Stimulated activated CD4-positive, alpha-beta T cell treated with anti-CD3 and anti-CD28 coated beads, TNF-alpha, amount 100 ng/mL, for 48 hours (primary cell): Measurements from ENCODE around the gene NRP1.
"Not testable (repeated sequence)": the region's sequence is repeated elsewhere in the genome, so short reads cannot be mapped to it uniquely, and the experiment has no call there.

Experiments
- DNase-seq, 3 donors: peaks; one replicate each; pipeline ENCODE4 v3.0.0-alpha.2; 2020; ENCODE audit warnings: low read depth in 3 of 3

The NRP1 gene

DNA sequence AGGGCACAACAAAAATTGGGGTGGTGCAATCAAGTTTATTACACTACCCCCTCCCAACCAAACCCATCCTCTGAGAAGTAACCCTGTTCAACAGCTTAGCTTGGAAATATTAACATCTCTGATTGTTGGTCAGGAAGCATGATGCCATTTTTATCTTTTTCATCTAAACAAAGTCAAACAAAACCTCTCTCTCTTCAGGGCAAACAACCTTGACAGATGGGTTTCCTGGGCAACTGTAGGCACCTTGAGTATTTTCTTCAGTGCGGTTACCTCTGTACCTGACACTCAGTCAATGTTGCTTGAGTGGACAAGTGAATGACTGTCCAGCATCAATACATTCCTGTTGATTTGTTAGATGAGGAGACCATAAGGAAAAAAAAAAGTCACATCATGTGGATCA is 183.6 kb downstream of the NRP1 start:
- no peak for DNase-seq

DNA sequence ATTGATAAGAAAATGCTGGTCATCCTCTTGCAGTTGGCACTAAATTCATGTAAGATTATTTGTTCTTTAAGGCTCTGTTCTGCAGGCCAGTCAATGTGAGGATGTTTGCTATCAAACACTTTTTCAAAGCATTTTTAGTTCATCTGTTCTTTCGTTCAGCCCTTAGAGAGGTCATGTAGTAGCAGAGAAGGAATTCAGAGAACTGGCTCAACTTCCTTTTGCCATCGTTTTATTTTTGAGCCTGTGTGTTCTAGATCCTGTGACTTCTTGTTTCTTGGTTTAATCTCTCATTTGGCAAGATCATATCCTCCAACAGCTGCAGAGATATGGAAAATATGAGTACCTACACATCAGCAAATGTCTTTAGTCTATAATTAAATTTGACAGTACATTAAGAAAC is 184.3 kb downstream of the NRP1 start:
- no peak for DNase-seq

DNA sequence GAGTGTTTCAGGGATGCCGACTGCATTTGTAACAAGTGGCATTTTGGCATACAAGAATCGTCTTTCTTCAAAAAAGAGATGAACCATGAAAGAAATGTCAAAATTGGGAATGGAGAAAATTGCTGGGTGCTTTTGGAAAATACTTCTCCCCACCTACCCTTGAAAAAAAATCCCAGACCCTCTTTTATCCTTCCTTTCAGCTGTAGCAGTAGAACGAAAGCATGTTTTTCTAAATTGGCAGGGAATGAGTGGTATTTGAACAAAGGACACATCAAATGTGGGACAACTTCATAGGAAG is 187.5 kb downstream of the NRP1 start:
- DNase-seq, result no peak

DNA sequence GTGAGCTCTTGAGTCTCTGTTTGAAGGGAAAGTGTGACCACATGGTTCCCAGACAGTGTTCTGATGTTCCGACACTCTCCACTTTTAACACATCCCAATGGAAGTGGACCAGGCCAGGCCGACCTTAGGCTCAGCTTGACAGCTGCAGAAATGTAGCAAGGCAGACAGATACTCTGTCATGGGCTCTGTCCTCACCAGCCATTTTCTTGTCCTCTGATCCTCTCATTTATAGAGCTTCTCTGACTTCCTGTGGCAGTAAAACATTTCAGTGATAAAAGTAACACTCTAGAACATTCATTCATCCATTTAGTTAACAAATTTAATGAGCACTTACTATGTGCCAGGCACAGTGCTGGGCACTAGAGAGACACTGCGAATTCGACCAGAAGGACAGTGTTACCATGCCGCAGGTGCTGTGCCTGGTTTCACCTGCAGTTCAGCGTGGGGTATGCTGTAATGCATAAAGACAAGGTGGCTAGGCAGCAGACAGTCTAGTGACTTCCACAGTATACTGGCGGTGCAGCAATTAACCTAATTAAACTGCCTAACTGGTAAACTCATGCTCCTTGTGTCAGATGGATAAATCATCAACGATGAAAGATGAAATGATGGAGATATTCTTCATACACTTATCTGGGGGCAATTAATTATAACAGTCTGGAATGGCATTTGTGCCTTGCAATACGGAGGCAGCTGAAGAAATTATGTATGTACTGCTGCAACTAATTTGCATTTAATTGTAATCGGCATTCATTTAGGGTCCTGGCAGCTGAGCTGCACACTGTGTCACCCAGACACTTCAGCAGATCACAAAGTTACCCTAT is 188.1 kb downstream of the NRP1 start:
- DNase-seq, result no peak

- no peak for DNase-seq
Observed at GRCh38 chr10:33145451-33146188, 188.8 kb downstream of the NRP1 start.

DNA sequence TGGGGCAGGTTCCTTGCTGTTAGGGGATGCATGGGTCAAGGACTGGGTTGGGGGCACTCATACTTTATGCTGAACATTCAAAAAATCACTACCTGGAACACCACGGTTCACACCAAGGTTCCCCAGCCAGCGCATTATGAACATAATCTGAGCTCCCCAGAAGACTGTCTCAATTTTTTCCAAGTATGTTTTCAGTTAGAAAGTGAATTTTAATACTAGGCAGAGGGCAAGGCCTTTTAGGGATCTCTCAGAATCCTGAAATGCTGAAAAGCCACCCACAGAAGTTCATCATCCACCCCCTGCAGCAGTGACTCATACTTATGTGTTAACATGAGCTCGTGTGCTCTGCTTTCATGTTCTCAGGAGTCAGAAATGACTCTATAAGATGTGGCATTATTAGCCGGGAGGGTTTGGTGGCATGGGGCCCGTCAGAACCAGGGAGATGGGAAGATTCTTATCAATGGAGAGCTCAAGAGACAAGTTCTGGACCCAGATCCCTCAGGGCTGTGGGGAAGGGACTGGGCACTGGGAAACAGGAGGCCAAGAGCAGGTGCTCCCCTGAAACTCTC is 191.2 kb downstream of the NRP1 start:
- DNase-seq, result peak in 1 of 3 donors; percentile 53

DNA sequence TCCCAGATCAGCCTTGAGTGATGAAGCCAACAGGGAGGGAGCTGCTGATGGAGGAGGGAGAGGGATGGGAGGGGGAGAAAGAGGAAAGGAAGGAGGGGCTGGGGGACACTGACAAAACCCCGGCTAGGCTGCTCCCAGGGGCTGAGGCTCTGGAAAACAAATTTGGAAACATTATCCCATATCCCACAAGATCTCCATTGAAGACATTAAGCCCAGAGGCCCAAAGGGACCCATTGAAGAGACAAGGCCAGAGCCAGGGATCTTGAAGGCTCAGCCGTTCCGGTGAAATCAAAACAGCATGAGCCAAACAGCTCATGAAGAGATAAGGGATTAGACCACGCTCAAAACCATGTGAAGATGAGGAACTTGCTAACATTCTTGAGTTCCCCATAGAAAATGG is 192.2 kb downstream of the NRP1 start:
- DNase-seq, result no peak

GRCh38 chr10:33141251-33141650 is 193.2 kb downstream of the NRP1 start:
- no peak for DNase-seq

- peak in 2 of 3 donors; percentile 39 to 52 for DNase-seq
Observed at GRCh38 chr10:33139181-33139646, 195.3 kb downstream of the NRP1 start.

DNA sequence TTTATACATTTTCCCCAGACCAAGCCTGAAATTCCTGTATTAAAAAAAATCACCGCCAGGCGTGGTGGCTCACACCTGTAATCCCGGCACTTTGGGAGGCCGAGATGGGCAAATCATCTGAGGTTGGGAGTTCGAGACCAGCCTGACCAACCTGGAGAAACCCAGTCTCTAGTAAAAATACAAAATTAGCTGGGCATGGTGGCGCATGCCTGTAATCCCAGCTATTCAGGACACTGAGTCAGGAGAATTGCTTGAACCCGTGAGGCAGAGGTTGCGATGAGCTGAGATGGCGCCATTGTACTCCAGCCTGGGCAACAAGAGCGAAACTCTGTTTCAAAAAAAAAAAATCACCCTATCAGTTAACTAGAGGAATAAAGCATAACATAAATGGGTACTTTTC is 195.8 kb downstream of the NRP1 start:
- DNase-seq, result not testable (repeated sequence)

- no peak for DNase-seq
Observed at GRCh38 chr10:33137356-33138005, 197.0 kb downstream of the NRP1 start.

GRCh38 chr10:33136781-33137180 is 197.7 kb downstream of the NRP1 start:
- no peak for DNase-seq

DNA sequence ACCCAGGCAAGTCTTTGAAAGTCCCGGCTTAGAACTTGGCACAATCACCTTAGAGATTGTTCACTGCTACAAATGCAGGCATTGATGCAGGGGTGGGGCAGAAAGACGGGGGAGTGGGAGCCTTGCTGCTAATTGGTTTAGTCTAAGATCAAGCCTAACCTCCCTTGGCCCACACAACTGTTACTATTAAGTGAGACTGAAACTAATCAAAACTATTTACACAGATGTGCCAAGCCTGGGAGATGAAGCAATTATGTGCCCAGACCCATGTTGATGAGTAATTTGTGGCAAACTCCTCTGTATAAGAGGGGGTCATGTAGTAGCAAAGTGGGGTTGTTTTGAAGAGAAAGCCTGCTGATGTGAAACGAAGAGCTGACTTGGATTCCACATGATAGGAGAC is 198.2 kb downstream of the NRP1 start:
- DNase-seq, result no peak

GRCh38 chr10:33134011-33134751 is 200.3 kb downstream of the NRP1 start:
- DNase-seq, result peak; percentile 61 to 80 (median 73)

DNA sequence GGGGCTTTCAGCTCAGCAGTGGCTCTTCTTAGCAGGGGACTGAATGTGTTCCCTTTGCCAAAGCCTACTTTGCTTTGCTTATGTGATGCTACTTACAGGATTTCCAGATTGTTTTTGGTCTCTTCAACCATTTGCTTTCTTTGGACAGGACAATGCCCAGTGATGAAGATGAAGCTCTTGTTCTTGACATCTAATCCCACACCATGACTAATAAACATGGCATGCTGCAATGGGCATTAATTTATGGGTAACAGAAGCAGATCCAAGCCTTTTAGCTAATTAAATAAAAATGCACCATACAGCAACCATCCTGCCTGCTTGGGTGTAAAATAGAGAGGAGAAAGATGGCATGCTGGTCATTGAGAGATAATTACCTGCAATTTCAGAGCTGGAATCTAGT is 200.9 kb downstream of the NRP1 start:
- DNase-seq, result no peak

- DNase-seq, result peak in 1 of 3 donors; percentile 33
Observed at GRCh38 chr10:33132626-33133025, 201.8 kb downstream of the NRP1 start.

DNA sequence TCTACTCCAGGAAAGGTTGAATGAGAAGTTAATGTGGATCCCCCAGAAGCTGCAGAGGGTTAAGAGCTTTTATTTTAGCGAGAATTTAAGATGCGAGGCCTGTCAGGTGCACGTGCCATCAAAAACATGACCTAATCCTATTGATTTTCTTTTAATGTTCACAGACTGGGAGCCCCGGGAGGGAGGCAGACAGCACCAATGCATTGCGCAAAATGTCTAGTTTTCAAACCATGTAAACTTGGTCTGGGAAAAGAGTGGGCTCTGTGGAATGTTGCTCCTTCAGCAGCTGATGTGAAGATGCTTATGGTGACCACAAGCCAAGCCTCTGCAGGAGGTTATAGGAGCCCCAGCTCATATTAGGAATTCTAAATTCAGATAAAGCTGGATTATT is 204.5 kb downstream of the NRP1 start:
- DNase-seq, result no peak

GRCh38 chr10:33129141-33129995 is 205.1 kb downstream of the NRP1 start:
- no peak for DNase-seq

- no peak for DNase-seq
Observed at GRCh38 chr10:33127622-33128021, 206.8 kb downstream of the NRP1 start.
